Psoas muscle (tissue), 8 donors: ENCODE data around the gene OLFM4. TPM values are rescaled to one million over a fixed set of nuclear protein-coding genes. Genes with fewer than 3 reads are reported as not detected.

Source experiments
- ATAC-seq, 4 donors: fragments of 200-7000 bp; cut with Tn5 transposase; one replicate each; pipeline ENCODE4 v1.9.1; 2020; ENCODE audit warnings: moderate library complexity in 3 of 4, mild to moderate bottlenecking in 2 of 4
- DNase-seq, 2 donors: peaks; one replicate each; pipeline ENCODE4 v3.0.0-alpha.2; 2020
- H3K27ac ChIP-seq: fragments of 200-600 bp; one replicate; pipeline ENCODE4 v1.8.0; 2022
- H3K27me3 ChIP-seq, 3 donors: fragments of 200-600 bp in 1 of 3; one replicate each; pipeline versions ENCODE4 v1.6.1 to v1.8.0; 2013 to 2022; ENCODE audit warnings: low read length in 2 of 3, mild to moderate bottlenecking in 2 of 3, moderate library complexity in 1 of 3; ENCODE audit not compliant: insufficient read depth in 3 of 3
- H3K36me3 ChIP-seq, 2 donors: fragments of 200-600 bp in 1 of 2; one replicate each; pipeline versions ENCODE4 v1.6.1 to v1.8.0; 2013 to 2022; ENCODE audit warnings: low read depth in 1 of 2, mild to moderate bottlenecking in 1 of 2, moderate library complexity in 1 of 2; ENCODE audit not compliant: insufficient read depth in 1 of 2
- H3K4me1 ChIP-seq: fragments of 200-600 bp; one replicate; pipeline ENCODE4 v1.8.0; 2022
- H3K4me3 ChIP-seq: fragments of 200-600 bp; one replicate; pipeline ENCODE4 v1.8.0; 2022; ENCODE audit warnings: mild to moderate bottlenecking
- H3K9me3 ChIP-seq: fragments of 200-600 bp; one replicate; pipeline ENCODE4 v1.8.0; 2022
- CTCF ChIP-seq: fragments of 200-600 bp; IDR thresholded peaks from one replicate; pipeline ENCODE4 v1.8.0; 2022; ENCODE audit warnings: antibody characterized with exemption
- WGBS, 3 donors: extraction: QIAGEN DNeasy Blood & Tissue Kit; methylation state at CpG; one replicate each; pipeline versions ENCODE4 v1.1.6 to v1.1.7; 2013; 5-methylcytosine and 5-hydroxymethylcytosine counted together
- intact Hi-C, 2 donors: fragments of 100-400 bp; cut with DNase I; formaldehyde crosslinking; loops; one replicate each; pipeline versions ENCODE4 v1.11.0 to v1.14.2; 2022
- polyA plus RNA-seq, 3 donors: library from polyadenylated mRNA; stranded (reverse); fragments of 200-250 nt; gene quantifications; one replicate each; pipeline ENCODE4 v1.2.3, GENCODE V29; 2013
- total RNA-seq, 4 donors: library from RNA; stranded (reverse); fragmentation: NEBNext Ultra II Directional in 2 of 4; extraction: Animal tissue kit (Norgen Biotek cat#: 25700) in 2 of 4; gene quantifications; one replicate each; pipeline versions ENCODE4 v1.2.1 to v1.2.4, GENCODE V29; 2021 to 2023
- donor health status: healthy with polysubstance abuse.
- donor health status: DM: no; HTN: no; CAD: no; lungs with moderate emphysema.
- donor health status: Bipolar disorder and iron deficiency.
- donor health status: healthy.
- donor health status: DM: yes; HTN: yes; CAD: no.
- donor health status: DM: no; HTN: no; CAD: no.
- donor health status: DM: no; HTN: no; CAD: no.
- donor health status: DM: yes; HTN: yes; CAD: no.

OLFM4 gene
- total and polyA plus RNA-seq, 7 donors = 0.10 to 0.76 (median 0.29) TPM

- Histone ChIP-seq H3K4me3 (no peak overlapping the region), H3K4me1 (no peaks in the 10 kb centered on the region), H3K27me3 (no peaks in the 10 kb centered on the region), H3K27ac (no peak overlapping the region), H3K9me3 (no peaks in the 10 kb centered on the region), H3K36me3 (no peaks in the 10 kb centered on the region)
- 85 to 90% (median 86%) methylated on average over 8 of the region's 8 CpGs for WGBS, 3 donors
- no peak for ATAC-seq
- intact Hi-C loops = no loop called here
- TF ChIP-seq CTCF = no peak
- DNase-seq = no peak
These were observed 13.8 kb upstream of the OLFM4 start for GRCh38 chr13:53014495-53015443.

GRCh38 chr13:53015971-53016370, 12.6 kb upstream of the OLFM4 start:
- Histone ChIP-seq H3K27ac (no peak overlapping the region), H3K4me1 (no peaks in the 10 kb centered on the region), H3K4me3 (no peak overlapping the region), H3K36me3 (no peaks in the 10 kb centered on the region), H3K9me3 (no peaks in the 10 kb centered on the region), H3K27me3 (no peaks in the 10 kb centered on the region)
- WGBS, 3 donors = 67 to 70% (median 70%) methylated on average over 6 of the region's 6 CpGs
- DNase-seq = no peak
- TF ChIP-seq CTCF = no peak
- intact Hi-C loops = no loop called here
- no peak for ATAC-seq

- no peaks in the 10 kb centered on the region for H3K27me3 ChIP-seq
- no peaks in the 10 kb centered on the region for H3K9me3 ChIP-seq
- 89 to 91% (median 89%) methylated on average over 5 of the region's 5 CpGs for WGBS, 3 donors
- ATAC-seq (no peak), DNase-seq (peak in 1 of 2 donors; percentile 36)
- TF ChIP-seq CTCF = no peak
- intact Hi-C loops = no loop called here
- H3K4me3 ChIP-seq = no peak overlapping the region
- H3K4me1 ChIP-seq = no peaks in the 10 kb centered on the region
- no peak overlapping the region for H3K27ac ChIP-seq
- no peaks in the 10 kb centered on the region for H3K36me3 ChIP-seq
These were observed 11.1 kb upstream of the OLFM4 start for GRCh38 chr13:53017433-53017970.

- ATAC-seq = no peak
- TF ChIP-seq CTCF = no peak
- no peaks in the 10 kb centered on the region for H3K4me1 ChIP-seq
- 86 to 90% (median 86%) methylated on average over 4 of the region's 4 CpGs for WGBS, 3 donors
- DNase-seq = no peak
- H3K27ac ChIP-seq = no peak overlapping the region
- intact Hi-C loops = no loop called here
- no peaks in the 10 kb centered on the region for H3K9me3 ChIP-seq
- H3K27me3 ChIP-seq = no peaks in the 10 kb centered on the region
- H3K4me3 ChIP-seq = no peak overlapping the region
- no peaks in the 10 kb centered on the region for H3K36me3 ChIP-seq
These were observed 9.6 kb upstream of the OLFM4 start for GRCh38 chr13:53018690-53019647.
